RWPE2 (cell line): ENCODE data around the gene TRIM4.

Experiments
- ATAC-seq: fragments of 200-7000 bp; cut with Tn5 transposase; 3 replicates; pipeline ENCODE4 v1.9.1; 2021; ENCODE audit warnings: low read depth
- DNase-seq: peaks from one replicate; pipeline ENCODE4 v3.0.0-alpha.2; 2020; ENCODE audit warnings: low spot score
- H3K27ac ChIP-seq: fragments of 450-650 bp; 2 replicates; pipeline ENCODE4 v1.5.1; 2017; ENCODE audit warnings: mild to moderate bottlenecking; ENCODE audit not compliant: poor library complexity, severe bottlenecking
- H3K27me3 ChIP-seq: fragments of 250-450 bp; sonication (Bioruptor Pico); 2 replicates; pipeline ENCODE4 v1.5.1; 2021; ENCODE audit warnings: mild to moderate bottlenecking, moderate library complexity; ENCODE audit not compliant: insufficient read depth, poor library complexity, severe bottlenecking
- H3K36me3 ChIP-seq: fragments of 250-450 bp; sonication (Bioruptor Pico); 2 replicates; pipeline ENCODE4 v1.5.1; 2020; ENCODE audit warnings: low read depth, mild to moderate bottlenecking, moderate library complexity
- H3K4me1 ChIP-seq: fragments of 250-450 bp; sonication (Bioruptor Pico); 2 replicates; pipeline ENCODE4 v1.5.1; 2021; ENCODE audit warnings: mild to moderate bottlenecking, moderate library complexity; ENCODE audit not compliant: insufficient read depth, poor library complexity, severe bottlenecking
- H3K4me3 ChIP-seq: fragments of 250-450 bp; sonication (Bioruptor Pico); 2 replicates; pipeline ENCODE4 v1.5.1; 2021; ENCODE audit warnings: mild to moderate bottlenecking, moderate library complexity; ENCODE audit not compliant: severe bottlenecking
- H3K9me3 ChIP-seq: fragments of 250-450 bp; sonication (Bioruptor Pico); 2 replicates; pipeline ENCODE4 v1.5.1; 2021; ENCODE audit warnings: mild to moderate bottlenecking, moderate library complexity; ENCODE audit not compliant: severe bottlenecking
- CTCF ChIP-seq: fragments of 450-650 bp; IDR thresholded peaks from one replicate; pipeline ENCODE4 v1.5.1; 2017; ENCODE audit warnings: mild to moderate bottlenecking, moderate library complexity; ENCODE audit not compliant: poor library complexity, severe bottlenecking

TRIM4 gene

GRCh38 chr7:99844328-99844727, 75.0 kb downstream of the TRIM4 start:
- no peak for ATAC-seq
- no peak for DNase-seq
- no peaks in the 10 kb centered on the region for H3K36me3 ChIP-seq
- no peaks in the 10 kb centered on the region for H3K4me1 ChIP-seq
- H3K4me3 ChIP-seq = no peak overlapping the region
- H3K27ac ChIP-seq = no peak overlapping the region
- no peaks in the 10 kb centered on the region for H3K27me3 ChIP-seq
- no peaks in the 10 kb centered on the region for H3K9me3 ChIP-seq
- TF ChIP-seq CTCF = no peak

GRCh38 chr7:99843808-99844207, 75.5 kb downstream of the TRIM4 start:
- DNase-seq (no peak), ATAC-seq (no peak)
- H3K27ac ChIP-seq = no peak overlapping the region
- no peaks in the 10 kb centered on the region for H3K4me1 ChIP-seq
- H3K36me3 ChIP-seq = no peaks in the 10 kb centered on the region
- no peak for TF ChIP-seq CTCF
- no peak overlapping the region for H3K4me3 ChIP-seq
- H3K27me3 ChIP-seq = no peaks in the 10 kb centered on the region
- no peaks in the 10 kb centered on the region for H3K9me3 ChIP-seq

- Histone ChIP-seq H3K27me3 (no peaks in the 10 kb centered on the region), H3K4me1 (no peaks in the 10 kb centered on the region), H3K27ac (no peak overlapping the region), H3K9me3 (no peaks in the 10 kb centered on the region), H3K4me3 (no peak overlapping the region), H3K36me3 (no peaks in the 10 kb centered on the region)
- ATAC-seq = no peak
- DNase-seq = no peak
- TF ChIP-seq CTCF = no peak
Observed at GRCh38 chr7:99842926-99843325, 76.4 kb downstream of the TRIM4 start.
